Skeletal muscle satellite cell (primary cell): ENCODE results near the gene CACNA2D3.

Source experiments
- H3K27me3 ChIP-seq: 2 replicates; pipeline ENCODE4 v1.7.0; 2013; ENCODE audit warnings: low read length; ENCODE audit not compliant: control insufficient read depth, insufficient read depth
- H3K36me3 ChIP-seq: 2 replicates; pipeline ENCODE4 v1.7.0; 2013; ENCODE audit warnings: mild to moderate bottlenecking, control low read depth, low read length; ENCODE audit not compliant: insufficient read depth
- H3K4me1 ChIP-seq: 2 replicates; pipeline ENCODE4 v1.7.0; 2013; ENCODE audit warnings: low read length; ENCODE audit not compliant: control insufficient read depth, insufficient read depth
- H3K4me2 ChIP-seq: 2 replicates; pipeline ENCODE4 v1.7.0; 2013; ENCODE audit warnings: mild to moderate bottlenecking, low read length
- H3K4me3 ChIP-seq: 2 replicates; pipeline ENCODE4 v1.7.0; 2013; ENCODE audit warnings: low read length
- H3K9ac ChIP-seq: 2 replicates; pipeline ENCODE4 v1.7.0; 2013; ENCODE audit warnings: mild to moderate bottlenecking, low read depth, low read length, moderate library complexity
- H3K9me3 ChIP-seq: replicated peaks from 2 replicates; pipeline ENCODE4 v1.7.0; 2013; ENCODE audit warnings: mild to moderate bottlenecking, control low read depth, low read length

CACNA2D3 gene

DNA sequence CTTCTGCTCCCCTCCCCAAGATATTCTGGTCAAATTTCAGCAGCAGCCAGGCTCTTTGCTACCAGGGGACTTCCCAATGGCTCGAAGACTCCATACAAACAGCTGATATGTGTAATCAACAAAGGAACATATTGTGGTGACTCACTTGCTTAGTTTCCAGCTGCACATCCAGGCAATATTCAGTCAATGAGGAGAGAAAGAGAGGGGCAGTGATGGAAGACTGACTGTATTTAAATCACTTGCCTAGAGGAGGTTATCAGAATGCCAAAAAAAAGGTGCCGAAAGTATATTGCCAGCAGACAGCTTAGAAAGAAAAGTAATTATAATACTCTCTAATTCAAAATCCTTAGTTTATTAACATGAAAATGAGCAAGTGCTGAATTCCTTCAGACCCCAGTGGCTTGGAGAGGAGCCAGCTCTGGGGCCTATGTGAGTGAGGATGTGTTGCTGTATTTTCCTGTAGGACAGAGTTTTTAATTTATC, 569.0 kb downstream of the CACNA2D3 start:
- Histone ChIP-seq H3K4me3 (no peak overlapping the region), H3K36me3 (no peaks in the 10 kb centered on the region), H3K9ac (no peak overlapping the region), H3K9me3 (no peaks in the 10 kb centered on the region), H3K4me2 (no peak overlapping the region), H3K27me3 (no peaks in the 10 kb centered on the region), H3K4me1 (no peaks in the 10 kb centered on the region)

DNA sequence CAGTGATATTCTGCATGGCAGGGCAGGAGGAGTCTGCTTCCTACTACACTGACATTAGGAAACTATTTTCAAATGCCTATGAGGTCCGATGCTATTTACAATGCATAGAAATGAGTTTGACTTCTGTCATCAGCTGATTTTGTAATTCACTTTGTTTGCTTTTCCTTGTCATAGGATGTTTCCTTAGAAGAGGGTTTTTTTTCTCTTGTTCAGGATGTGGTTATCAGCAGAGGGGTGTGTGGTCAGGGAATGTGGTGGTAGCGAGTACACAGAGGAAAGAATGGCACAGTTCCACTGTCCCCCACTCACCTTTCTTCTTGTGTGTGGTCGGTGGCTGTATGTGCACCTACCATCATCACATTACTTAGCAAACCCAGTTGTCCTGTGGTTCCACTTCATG, 574.0 kb downstream of the CACNA2D3 start:
- Histone ChIP-seq H3K4me3 (no peak overlapping the region), H3K9me3 (no peaks in the 10 kb centered on the region), H3K9ac (no peak overlapping the region), H3K4me2 (no peak overlapping the region), H3K4me1 (no peaks in the 10 kb centered on the region), H3K36me3 (no peaks in the 10 kb centered on the region), H3K27me3 (no peaks in the 10 kb centered on the region)

- Histone ChIP-seq H3K27me3 (no peaks in the 10 kb centered on the region), H3K9me3 (no peaks in the 10 kb centered on the region), H3K4me1 (no peaks in the 10 kb centered on the region), H3K4me3 (no peak overlapping the region), H3K9ac (no peak overlapping the region), H3K36me3 (no peaks in the 10 kb centered on the region), H3K4me2 (no peak overlapping the region)
These were observed 575.7 kb downstream of the CACNA2D3 start for GRCh38 chr3:54698054-54698453.

DNA sequence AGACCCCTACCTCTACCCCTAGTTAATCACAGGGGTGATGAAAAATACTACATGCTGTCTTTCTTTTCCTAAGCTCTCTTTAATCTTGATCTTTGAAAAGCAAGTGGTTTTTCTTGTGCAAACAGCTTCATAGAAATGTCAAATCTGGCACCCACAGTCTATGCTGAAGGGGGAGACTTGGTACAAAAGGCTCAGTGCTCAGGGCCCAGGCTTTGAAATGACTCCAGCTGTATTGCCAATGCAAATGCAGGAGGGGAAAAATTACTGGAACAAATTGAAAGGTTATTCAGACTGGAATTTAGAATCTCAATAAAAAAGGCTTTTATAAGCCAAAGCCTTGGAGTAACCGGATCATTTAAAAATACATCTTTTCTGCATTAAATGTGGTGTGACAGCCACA, 581.6 kb downstream of the CACNA2D3 start:
- Histone ChIP-seq H3K4me1 (no peaks in the 10 kb centered on the region), H3K9ac (no peak overlapping the region), H3K9me3 (no peaks in the 10 kb centered on the region), H3K27me3 (no peaks in the 10 kb centered on the region), H3K4me2 (no peak overlapping the region), H3K36me3 (no peaks in the 10 kb centered on the region), H3K4me3 (no peak overlapping the region)

DNA sequence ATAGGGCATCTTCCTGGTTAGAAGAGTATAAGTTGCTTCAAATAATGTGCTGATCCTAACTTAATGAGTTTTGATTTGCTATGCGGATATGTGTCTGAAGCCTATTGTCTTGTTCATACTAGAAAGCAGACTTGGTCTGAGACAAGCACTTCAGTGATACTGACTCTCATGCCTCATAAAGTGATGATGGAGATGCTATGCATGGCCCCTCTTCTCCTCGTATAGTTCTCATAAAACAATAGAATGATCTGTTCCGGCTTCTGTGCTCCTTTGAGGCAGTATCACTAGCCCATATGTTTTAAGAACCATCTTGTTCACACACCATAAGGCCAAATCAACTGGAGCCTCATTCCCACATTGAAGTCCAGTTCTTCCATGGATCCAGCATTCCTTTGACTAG, 583.4 kb downstream of the CACNA2D3 start:
- H3K9me3 ChIP-seq, result no peaks in the 10 kb centered on the region
- H3K4me1 ChIP-seq, result no peaks in the 10 kb centered on the region
- no peak overlapping the region for H3K9ac ChIP-seq
- H3K36me3 ChIP-seq, result no peaks in the 10 kb centered on the region
- no peak overlapping the region for H3K4me2 ChIP-seq
- no peaks in the 10 kb centered on the region for H3K27me3 ChIP-seq
- no peak overlapping the region for H3K4me3 ChIP-seq

DNA sequence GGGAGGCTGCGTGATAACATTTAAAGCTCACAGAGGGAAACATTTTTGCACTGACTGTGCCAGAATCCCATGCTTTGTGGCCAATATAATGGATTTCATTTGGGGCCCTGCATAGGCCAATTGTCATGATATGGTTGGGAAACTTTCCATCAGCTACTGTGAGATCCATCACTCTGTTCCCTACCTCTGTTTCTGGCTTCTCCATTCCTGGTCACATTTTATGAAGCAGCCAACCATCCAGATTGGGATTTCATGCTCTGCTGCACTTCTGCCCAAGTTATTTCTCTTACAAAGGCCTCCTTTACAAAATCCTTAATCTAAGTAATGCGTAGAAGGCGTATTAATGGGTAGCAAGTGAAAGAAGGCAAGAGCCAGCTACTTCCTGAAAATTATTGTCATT, 584.4 kb downstream of the CACNA2D3 start:
- Histone ChIP-seq H3K4me2 (no peak overlapping the region), H3K36me3 (no peaks in the 10 kb centered on the region), H3K4me1 (no peaks in the 10 kb centered on the region), H3K9me3 (no peaks in the 10 kb centered on the region), H3K27me3 (no peaks in the 10 kb centered on the region), H3K9ac (no peak overlapping the region), H3K4me3 (no peak overlapping the region)

DNA sequence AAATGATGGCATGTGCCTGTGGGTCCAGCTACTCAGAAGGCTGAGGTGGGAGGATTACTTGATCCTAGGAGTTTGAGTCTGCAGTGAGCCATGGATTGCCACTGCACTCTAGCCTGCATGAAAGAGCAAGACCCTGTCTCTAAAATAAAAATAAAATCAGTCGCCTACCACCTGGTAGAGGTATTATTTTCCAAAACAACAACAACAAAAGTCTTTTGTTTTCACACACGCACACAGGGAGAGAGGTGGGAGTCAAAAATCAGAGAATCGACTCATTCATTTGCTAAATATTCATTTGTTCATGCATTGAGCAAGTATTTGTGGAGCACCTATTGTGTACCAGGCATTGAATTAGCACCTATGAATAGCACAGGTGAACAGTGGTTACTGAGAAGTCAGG, 587.4 kb downstream of the CACNA2D3 start:
- Histone ChIP-seq H3K4me2 (no peak overlapping the region), H3K9ac (no peak overlapping the region), H3K4me1 (no peaks in the 10 kb centered on the region), H3K36me3 (no peaks in the 10 kb centered on the region), H3K9me3 (no peaks in the 10 kb centered on the region), H3K27me3 (no peaks in the 10 kb centered on the region), H3K4me3 (no peak overlapping the region)

DNA sequence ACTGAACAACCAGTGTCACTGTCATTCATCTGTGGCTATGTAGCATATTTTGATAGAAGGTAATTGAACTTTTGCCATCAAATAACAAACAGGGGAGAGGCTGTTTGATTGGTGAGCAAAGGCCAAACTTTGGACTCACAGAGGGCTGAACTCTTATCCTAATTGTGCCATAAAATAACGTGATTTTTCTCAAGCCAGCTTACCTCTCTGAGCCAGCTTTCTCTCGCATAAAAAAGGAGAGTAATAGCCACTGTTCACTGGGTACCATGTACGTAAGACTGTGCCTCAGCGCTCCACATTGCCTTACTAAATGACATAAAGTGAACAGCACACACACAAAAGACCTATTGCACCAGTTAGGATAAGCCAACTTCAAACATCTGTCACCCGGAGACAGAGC, 588.6 kb downstream of the CACNA2D3 start:
- Histone ChIP-seq H3K4me3 (no peak overlapping the region), H3K4me2 (no peak overlapping the region), H3K9ac (no peak overlapping the region), H3K36me3 (no peaks in the 10 kb centered on the region), H3K27me3 (no peaks in the 10 kb centered on the region), H3K9me3 (no peaks in the 10 kb centered on the region), H3K4me1 (no peaks in the 10 kb centered on the region)

- Histone ChIP-seq H3K4me3 (no peak overlapping the region), H3K4me1 (no peaks in the 10 kb centered on the region), H3K36me3 (no peaks in the 10 kb centered on the region), H3K9me3 (no peaks in the 10 kb centered on the region), H3K9ac (no peak overlapping the region), H3K27me3 (no peaks in the 10 kb centered on the region), H3K4me2 (no peak overlapping the region)
These were observed 590.2 kb downstream of the CACNA2D3 start for GRCh38 chr3:54712539-54712938.

DNA sequence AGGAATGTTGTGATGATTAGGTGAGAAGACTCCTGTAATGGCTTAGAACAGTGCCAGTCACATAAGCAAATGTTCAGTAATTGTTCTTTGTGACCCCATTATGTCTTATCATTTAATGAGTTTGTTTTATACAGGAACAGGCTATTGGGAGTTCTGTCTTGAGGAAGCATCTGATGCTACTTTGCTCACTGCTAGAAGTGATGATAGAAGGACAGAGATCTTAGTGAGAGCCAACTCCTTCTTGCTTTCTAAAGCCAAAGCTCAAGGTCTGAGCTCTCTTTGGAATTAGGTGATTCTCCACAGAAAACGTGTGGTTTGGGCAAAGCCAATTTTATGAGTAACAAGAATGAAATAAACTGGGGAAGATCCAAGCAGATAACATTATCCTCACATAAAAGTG, 590.7 kb downstream of the CACNA2D3 start:
- no peak overlapping the region for H3K4me2 ChIP-seq
- H3K9ac ChIP-seq, result no peak overlapping the region
- no peaks in the 10 kb centered on the region for H3K4me1 ChIP-seq
- H3K4me3 ChIP-seq, result no peak overlapping the region
- H3K9me3 ChIP-seq, result no peaks in the 10 kb centered on the region
- no peaks in the 10 kb centered on the region for H3K36me3 ChIP-seq
- H3K27me3 ChIP-seq, result no peaks in the 10 kb centered on the region

GRCh38 chr3:54713455-54713854, 591.1 kb downstream of the CACNA2D3 start:
- Histone ChIP-seq H3K9me3 (no peaks in the 10 kb centered on the region), H3K9ac (no peak overlapping the region), H3K36me3 (no peaks in the 10 kb centered on the region), H3K27me3 (no peaks in the 10 kb centered on the region), H3K4me3 (no peak overlapping the region), H3K4me1 (no peaks in the 10 kb centered on the region), H3K4me2 (no peak overlapping the region)

GRCh38 chr3:54714035-54714434, 591.7 kb downstream of the CACNA2D3 start:
- Histone ChIP-seq H3K36me3 (no peaks in the 10 kb centered on the region), H3K9me3 (no peaks in the 10 kb centered on the region), H3K4me1 (no peaks in the 10 kb centered on the region), H3K4me3 (no peak overlapping the region), H3K9ac (no peak overlapping the region), H3K27me3 (no peaks in the 10 kb centered on the region), H3K4me2 (no peak overlapping the region)
